ENCODE measurements around the gene RNLS.

RNLS gene

DNA sequence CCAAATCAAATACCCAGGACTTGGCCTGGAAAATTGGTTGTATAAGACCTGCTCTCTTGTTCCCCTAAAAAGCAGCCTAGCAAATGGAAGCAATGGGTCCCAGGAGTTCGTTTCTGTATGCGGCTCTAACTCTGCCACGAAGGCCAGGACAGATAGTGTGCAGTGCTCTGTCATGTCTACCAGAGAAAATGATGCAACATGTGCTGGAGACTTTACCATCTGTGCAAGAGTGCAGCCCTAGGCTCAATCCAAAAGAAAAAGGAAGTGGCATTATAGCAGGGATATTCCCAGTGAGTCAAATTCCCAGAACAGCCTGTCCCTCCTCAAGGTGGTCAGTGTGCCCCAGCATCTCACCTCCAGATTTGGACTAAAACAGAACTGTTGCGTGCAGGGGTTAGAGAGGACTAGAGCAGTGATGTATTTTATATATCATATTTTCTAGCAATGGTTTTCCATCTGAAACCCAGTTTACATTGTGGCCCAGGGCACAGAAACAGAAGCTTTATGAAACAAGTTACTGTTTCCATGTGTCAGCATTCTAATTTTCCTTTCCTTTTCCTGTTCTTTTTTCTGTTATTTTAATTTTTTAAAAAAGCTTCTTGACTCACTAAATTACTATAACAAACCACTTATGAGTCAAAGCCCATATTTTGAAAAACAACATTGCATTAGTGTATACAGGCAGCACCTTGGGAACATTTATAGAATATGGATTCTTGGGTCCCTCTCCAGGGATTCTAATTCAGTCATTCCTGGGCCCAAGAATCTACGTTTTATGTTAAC lies 311.2 kb downstream of the RNLS start:
- no peak for DNase-seq (ENCODE audit: extremely low read depth, low read depth)

GRCh38 chr10:88270871-88271713 lies 312.0 kb downstream of the RNLS start:
- TF ChIP-seq CTCF (IDR thresholded peaks at IDR 0.05; ENCODE audit: low read depth, low read length), result no peak
- DNase-seq (ENCODE audit: extremely low read depth, low read depth), result no peak

More for the DNA sequence above, 311.2 kb downstream of the RNLS start:
- no peak for TF ChIP-seq CTCF (IDR thresholded peaks at IDR 0.05; ENCODE audit: low read depth, low read length)

GRCh38 chr10:88270061-88270808 lies 312.9 kb downstream of the RNLS start:
- DNase-seq (ENCODE audit: extremely low read depth, low read depth), result no peak
- TF ChIP-seq CTCF (IDR thresholded peaks at IDR 0.05; ENCODE audit: low read depth, low read length), result no peak

DNA sequence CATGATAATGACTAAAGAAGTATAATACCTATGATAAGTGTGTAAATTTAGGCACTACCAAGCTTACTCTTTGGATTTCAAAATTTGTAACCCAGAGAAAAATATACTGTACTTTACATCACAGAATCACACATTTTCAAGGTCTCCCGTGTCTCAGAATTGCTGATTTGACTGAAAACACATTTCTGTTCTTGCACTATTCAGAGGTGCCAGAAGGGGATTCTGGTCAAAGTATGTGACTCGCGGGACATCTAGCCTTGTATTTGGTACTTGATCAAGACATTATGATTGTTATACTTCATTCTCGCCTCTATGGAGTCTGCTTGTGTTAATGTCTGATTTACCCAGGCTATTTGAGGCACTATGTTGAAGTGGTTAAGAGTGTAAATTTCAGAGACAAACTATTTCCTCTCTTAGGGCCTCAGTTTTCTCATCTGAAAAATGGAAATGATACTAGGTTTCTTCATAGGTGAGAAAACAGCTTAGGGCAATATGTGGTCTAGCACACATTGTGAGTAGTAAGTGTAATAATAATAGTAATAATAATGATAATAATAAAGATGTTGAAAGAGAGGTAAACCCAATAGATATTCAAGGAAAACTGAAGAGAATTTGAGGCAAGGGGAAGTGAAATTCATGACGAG lies 320.4 kb downstream of the RNLS start:
- TF ChIP-seq CTCF (IDR thresholded peaks at IDR 0.05; ENCODE audit: low read depth, low read length), result no peak
- DNase-seq (ENCODE audit: extremely low read depth, low read depth), result no peak

- no peak for TF ChIP-seq CTCF (IDR thresholded peaks at IDR 0.05; ENCODE audit: low read depth, low read length)
- no peak for DNase-seq (ENCODE audit: extremely low read depth, low read depth)
These were observed 322.0 kb downstream of the RNLS start for GRCh38 chr10:88261152-88261551.

- DNase-seq (ENCODE audit: extremely low read depth, low read depth), result no peak
- TF ChIP-seq CTCF (IDR thresholded peaks at IDR 0.05; ENCODE audit: low read depth, low read length), result no peak
These were observed 322.6 kb downstream of the RNLS start for GRCh38 chr10:88260329-88261051.

All from AG09319 (cell line).